ENCODE measurements around the gene KCTD2.

DNA sequence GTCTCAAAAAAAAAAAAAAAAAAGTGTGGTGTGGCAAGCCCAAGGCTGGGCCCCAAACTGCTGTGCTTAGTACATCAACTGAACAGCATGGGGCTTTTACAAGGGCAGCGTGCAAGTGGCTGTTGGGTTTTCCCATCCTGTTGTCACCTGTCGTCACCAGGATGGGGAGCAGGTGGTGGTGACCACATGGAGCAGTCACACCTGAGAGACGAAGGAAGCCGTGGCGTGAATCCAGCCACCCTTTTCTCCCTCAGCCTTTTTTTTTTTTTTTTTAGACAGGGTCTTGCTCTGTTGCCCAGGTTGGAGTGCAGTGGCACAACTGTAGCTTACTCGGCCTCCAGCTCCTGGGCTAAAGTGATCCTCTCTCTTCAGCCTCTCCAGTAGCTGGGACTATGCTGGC lies 38.7 kb upstream of the KCTD2 start:
- TF ChIP-seq CTCF (IDR thresholded peaks at IDR 0.05; ENCODE audit: borderline replicate concordance, extremely low read depth, low read length, poor library complexity, severe bottlenecking), result no peak
- no peak for TF ChIP-seq EZH2 (IDR thresholded peaks at IDR 0.05; ENCODE audit: borderline replicate concordance, low read depth, low read length, severe bottlenecking)
